Upper lobe of right lung (tissue), 1 donor: Measurements from ENCODE around the gene NEO1. TPM values are rescaled to one million over a fixed set of nuclear protein-coding genes. Genes with fewer than 3 reads are reported as not detected.

Experiments used
- ATAC-seq: fragments of 200-7000 bp; cut with Tn5 transposase; one replicate; pipeline ENCODE4 v1.9.1; 2020; ENCODE audit warnings: mild to moderate bottlenecking, moderate library complexity
- DNase-seq: peaks from one replicate; pipeline ENCODE4 v3.0.0-alpha.2; 2020
- H3K27ac ChIP-seq: fragments of 200-600 bp; one replicate; pipeline ENCODE4 v1.8.0; 2022
- H3K27me3 ChIP-seq: fragments of 200-600 bp; one replicate; pipeline ENCODE4 v1.8.0; 2022; ENCODE audit warnings: mild to moderate bottlenecking
- H3K36me3 ChIP-seq: fragments of 200-600 bp; one replicate; pipeline ENCODE4 v1.8.0; 2022
- H3K4me1 ChIP-seq: fragments of 200-600 bp; one replicate; pipeline ENCODE4 v1.8.0; 2022
- H3K4me3 ChIP-seq: fragments of 200-600 bp; one replicate; pipeline ENCODE4 v1.8.0; 2022; ENCODE audit warnings: mild to moderate bottlenecking
- H3K9me3 ChIP-seq: fragments of 200-600 bp; one replicate; pipeline ENCODE4 v1.8.0; 2022
- CTCF ChIP-seq: fragments of 200-600 bp; IDR thresholded peaks from one replicate; pipeline ENCODE4 v1.8.0; 2022; ENCODE audit warnings: antibody characterized with exemption
- intact Hi-C: fragments of 100-400 bp; cut with DNase I; formaldehyde crosslinking; loops from one replicate; pipeline ENCODE4 v1.11.0; 2022
- total RNA-seq: library from RNA; stranded (reverse); fragmentation: NEBNext Ultra II Directional; extraction: Animal tissue kit (Norgen Biotek cat#: 25700); gene quantifications from one replicate; pipeline ENCODE4 v1.2.1, GENCODE V29; 2021
- donor health status: DM: no; HTN: yes; CAD: no; lungs with severe emphysema.

NEO1 gene
- total RNA-seq, 1 donor from 2014 or later: 44.8 TPM

- ATAC-seq (no peak), DNase-seq (no peak)
- H3K4me1 ChIP-seq: no peaks in the 10 kb centered on the region
- no peaks in the 10 kb centered on the region for H3K9me3 ChIP-seq
- no peak overlapping the region for H3K4me3 ChIP-seq
- TF ChIP-seq CTCF: no peak
- H3K27me3 ChIP-seq: no peaks in the 10 kb centered on the region
- H3K36me3 ChIP-seq: peaks cover 49% of the 10 kb centered on the region
- H3K27ac ChIP-seq: no peak overlapping the region
- intact Hi-C loops: no loop called here
Measured at GRCh38 chr15:73286311-73286710, 234.0 kb downstream of the NEO1 start.

GRCh38 chr15:73287019-73287418, 234.8 kb downstream of the NEO1 start:
- H3K4me1 ChIP-seq: no peaks in the 10 kb centered on the region
- no peak for TF ChIP-seq CTCF
- H3K27ac ChIP-seq: no peak overlapping the region
- no peaks in the 10 kb centered on the region for H3K27me3 ChIP-seq
- ATAC-seq (peak; percentile 78), DNase-seq (no peak)
- no peak overlapping the region for H3K4me3 ChIP-seq
- peaks cover 43% of the 10 kb centered on the region for H3K36me3 ChIP-seq
- intact Hi-C loops: no loop called here
- no peaks in the 10 kb centered on the region for H3K9me3 ChIP-seq

- Histone ChIP-seq H3K27me3 (no peaks in the 10 kb centered on the region), H3K36me3 (peaks cover 18% of the 10 kb centered on the region), H3K4me1 (no peaks in the 10 kb centered on the region), H3K9me3 (no peaks in the 10 kb centered on the region), H3K4me3 (no peak overlapping the region), H3K27ac (no peak overlapping the region)
- TF ChIP-seq CTCF: no peak
- DNase-seq: no peak
- intact Hi-C loops: no loop called here
- ATAC-seq: no peak
Measured at GRCh38 chr15:73291441-73291840, 239.2 kb downstream of the NEO1 start.

- intact Hi-C loops: no loop called here
- H3K9me3 ChIP-seq: no peaks in the 10 kb centered on the region
- H3K27me3 ChIP-seq: no peaks in the 10 kb centered on the region
- no peaks in the 10 kb centered on the region for H3K4me1 ChIP-seq
- H3K27ac ChIP-seq: no peak overlapping the region
- no peak for DNase-seq
- no peak for TF ChIP-seq CTCF
- H3K36me3 ChIP-seq: peaks cover 14% of the 10 kb centered on the region
- no peak for ATAC-seq
- no peak overlapping the region for H3K4me3 ChIP-seq
Measured at GRCh38 chr15:73293773-73294172, 241.5 kb downstream of the NEO1 start.

- no peak for TF ChIP-seq CTCF
- intact Hi-C loops: no loop called here
- no peak overlapping the region for H3K27ac ChIP-seq
- H3K9me3 ChIP-seq: no peaks in the 10 kb centered on the region
- no peaks in the 10 kb centered on the region for H3K27me3 ChIP-seq
- H3K36me3 ChIP-seq: peaks cover 25% of the 10 kb centered on the region
- peak; percentile 65 for ATAC-seq
- no peaks in the 10 kb centered on the region for H3K4me1 ChIP-seq
- no peak for DNase-seq
- no peak overlapping the region for H3K4me3 ChIP-seq
Measured at GRCh38 chr15:73295630-73296286, 243.5 kb downstream of the NEO1 start.
